Measurements from ENCODE around the gene NAT8L. TPM values are rescaled to one million over a fixed set of nuclear protein-coding genes. Genes with fewer than 3 reads are reported as not detected.

The NAT8L gene
- total RNA-seq, 1 donor from 2014 or later: not detected

DNA sequence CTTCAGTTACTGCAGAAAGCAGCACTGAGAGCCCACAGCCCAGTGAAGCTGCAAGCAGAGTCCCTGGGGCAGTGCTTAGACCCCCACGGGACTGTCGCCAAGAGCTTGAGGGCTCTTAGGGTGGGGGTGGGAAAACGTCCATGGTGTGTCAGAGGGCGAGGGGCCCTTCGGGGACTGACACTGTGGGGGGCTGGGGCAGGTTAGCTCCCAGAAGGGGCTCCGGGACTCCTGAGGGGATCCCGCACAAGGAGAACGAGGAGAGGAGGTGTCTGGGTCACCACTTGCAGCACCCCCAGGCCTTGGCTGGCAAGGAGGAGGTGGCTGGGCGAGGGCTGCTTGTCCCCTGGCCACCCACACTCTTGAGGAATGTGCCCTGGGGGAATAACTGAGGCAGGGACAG is 20.8 kb downstream of the NAT8L start:
- Histone ChIP-seq H3K9me3 (no peaks in the 10 kb centered on the region), H3K4me1 (no peaks in the 10 kb centered on the region), H3K27ac (no peak overlapping the region), H3K4me3 (no peak overlapping the region), H3K36me3 (no peaks in the 10 kb centered on the region), H3K27me3 (no peaks in the 10 kb centered on the region)
- DNase-seq (ENCODE audit: low spot score in 2 of 2): peak in 1 of 2 donors; percentile 38
- intact Hi-C loops (cut with DNase I): no loop called here
- TF ChIP-seq, protein P1, sequence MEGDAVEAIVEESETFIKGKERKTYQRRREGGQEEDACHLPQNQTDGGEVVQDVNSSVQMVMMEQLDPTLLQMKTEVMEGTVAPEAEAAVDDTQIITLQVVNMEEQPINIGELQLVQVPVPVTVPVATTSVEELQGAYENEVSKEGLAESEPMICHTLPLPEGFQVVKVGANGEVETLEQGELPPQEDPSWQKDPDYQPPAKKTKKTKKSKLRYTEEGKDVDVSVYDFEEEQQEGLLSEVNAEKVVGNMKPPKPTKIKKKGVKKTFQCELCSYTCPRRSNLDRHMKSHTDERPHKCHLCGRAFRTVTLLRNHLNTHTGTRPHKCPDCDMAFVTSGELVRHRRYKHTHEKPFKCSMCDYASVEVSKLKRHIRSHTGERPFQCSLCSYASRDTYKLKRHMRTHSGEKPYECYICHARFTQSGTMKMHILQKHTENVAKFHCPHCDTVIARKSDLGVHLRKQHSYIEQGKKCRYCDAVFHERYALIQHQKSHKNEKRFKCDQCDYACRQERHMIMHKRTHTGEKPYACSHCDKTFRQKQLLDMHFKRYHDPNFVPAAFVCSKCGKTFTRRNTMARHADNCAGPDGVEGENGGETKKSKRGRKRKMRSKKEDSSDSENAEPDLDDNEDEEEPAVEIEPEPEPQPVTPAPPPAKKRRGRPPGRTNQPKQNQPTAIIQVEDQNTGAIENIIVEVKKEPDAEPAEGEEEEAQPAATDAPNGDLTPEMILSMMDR (IDR thresholded peaks at IDR 0.05): no peak

DNA sequence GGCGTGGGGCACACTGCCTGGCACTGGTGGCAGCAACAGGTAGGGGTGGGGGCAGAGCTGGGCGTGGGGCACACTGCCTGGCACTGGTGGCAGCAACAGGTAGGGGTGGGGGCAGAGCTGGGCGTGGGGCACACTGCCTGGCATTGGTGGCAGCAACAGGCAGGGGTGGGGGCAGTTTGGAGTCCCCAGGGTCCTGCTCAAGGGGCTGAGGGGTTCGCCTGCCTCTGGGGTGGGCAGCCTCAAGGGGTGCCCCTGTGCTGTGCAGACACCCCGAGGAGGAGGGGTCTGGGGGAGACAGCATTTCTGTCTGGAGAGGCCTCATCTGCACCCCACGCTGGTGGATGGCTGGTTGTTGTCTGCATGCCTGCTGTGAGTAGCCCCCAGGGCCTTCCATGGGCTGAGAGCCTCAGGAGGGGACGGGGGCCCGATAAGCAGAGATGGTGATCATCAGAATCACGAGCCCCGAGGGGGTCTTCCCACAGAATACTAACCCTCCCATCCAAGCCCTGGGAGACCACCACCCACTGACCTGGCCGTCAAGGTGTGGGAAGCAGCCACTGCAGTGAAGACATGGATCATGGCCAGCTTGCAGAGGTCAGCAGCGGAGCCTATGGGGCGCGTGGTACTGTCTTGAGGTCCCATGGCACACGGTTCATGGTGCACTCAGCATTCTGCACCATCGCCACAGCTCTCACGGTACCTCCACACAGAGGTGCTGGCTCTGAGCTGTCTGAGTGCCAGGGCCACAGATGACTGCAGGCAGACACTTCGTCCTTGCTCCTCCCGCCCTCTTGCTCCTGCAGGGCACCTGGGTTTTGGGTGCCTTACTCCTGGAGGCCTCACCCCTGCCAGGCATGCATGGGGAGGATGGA is 21.5 kb downstream of the NAT8L start:
- TF ChIP-seq, protein P1 (IDR thresholded peaks at IDR 0.05): no peak
- H3K4me1 ChIP-seq: no peaks in the 10 kb centered on the region
- no peaks in the 10 kb centered on the region for H3K9me3 ChIP-seq
- H3K4me3 ChIP-seq: no peak overlapping the region
- H3K27me3 ChIP-seq: no peaks in the 10 kb centered on the region
- no peaks in the 10 kb centered on the region for H3K36me3 ChIP-seq
- no peak overlapping the region for H3K27ac ChIP-seq
- DNase-seq (ENCODE audit: low spot score in 2 of 2): peak in 1 of 2 donors; percentile 55
- intact Hi-C loops (cut with DNase I): no loop called here

DNA sequence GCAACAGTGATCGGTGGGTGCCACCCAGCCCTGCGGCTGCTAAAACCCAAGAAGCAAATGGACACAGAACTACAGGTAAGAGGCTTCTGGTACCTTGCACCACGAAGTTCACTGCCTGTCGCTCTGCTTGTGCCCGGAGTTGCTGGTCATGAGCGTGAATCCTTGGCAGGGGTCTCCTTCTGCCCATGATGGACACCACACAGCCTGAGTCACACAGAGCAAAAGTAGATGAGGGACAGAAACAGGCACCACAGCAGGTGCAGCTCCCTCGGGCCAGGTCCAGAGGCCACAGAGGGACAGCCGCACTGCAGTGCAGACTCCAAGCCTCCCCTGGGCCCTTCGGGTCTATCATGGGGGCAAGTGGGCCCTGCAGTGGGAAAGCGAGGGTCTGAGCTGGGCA is 22.4 kb downstream of the NAT8L start:
- H3K9me3 ChIP-seq: no peaks in the 10 kb centered on the region
- intact Hi-C loops (cut with DNase I): no loop called here
- DNase-seq (ENCODE audit: low spot score in 2 of 2): peak in 1 of 2 donors; percentile 52
- H3K36me3 ChIP-seq: no peaks in the 10 kb centered on the region
- no peak overlapping the region for H3K4me3 ChIP-seq
- no peaks in the 10 kb centered on the region for H3K27me3 ChIP-seq
- TF ChIP-seq, protein P1 (IDR thresholded peaks at IDR 0.05): no peak
- H3K27ac ChIP-seq: no peak overlapping the region
- H3K4me1 ChIP-seq: no peaks in the 10 kb centered on the region

DNA sequence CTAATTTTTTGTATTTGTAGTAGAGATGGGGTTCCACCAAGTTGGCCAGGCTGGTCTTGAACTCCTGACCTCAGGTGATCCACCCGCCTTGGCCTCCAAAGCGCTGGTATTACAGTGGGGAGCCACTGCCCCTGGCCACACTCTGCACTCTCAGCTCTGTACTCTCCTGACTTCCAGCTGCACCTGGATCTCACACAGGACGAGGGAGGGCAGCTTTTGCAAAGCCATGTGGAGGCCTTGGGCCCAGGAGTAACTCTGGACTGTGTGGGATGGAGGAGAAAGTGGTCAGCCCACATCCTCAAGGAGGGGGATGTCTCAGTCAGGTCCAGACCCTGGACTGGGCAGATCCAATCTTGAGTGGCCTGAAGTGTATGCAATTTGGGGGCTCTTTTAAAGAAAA is 23.0 kb downstream of the NAT8L start:
- Histone ChIP-seq H3K4me1 (no peaks in the 10 kb centered on the region), H3K4me3 (no peak overlapping the region), H3K27me3 (no peaks in the 10 kb centered on the region), H3K27ac (no peak overlapping the region), H3K36me3 (no peaks in the 10 kb centered on the region), H3K9me3 (no peaks in the 10 kb centered on the region)
- TF ChIP-seq, protein P1 (IDR thresholded peaks at IDR 0.05): no peak
- intact Hi-C loops (cut with DNase I): no loop called here
- peak in 1 of 2 donors; percentile 30 for DNase-seq (ENCODE audit: low spot score in 2 of 2)

DNA sequence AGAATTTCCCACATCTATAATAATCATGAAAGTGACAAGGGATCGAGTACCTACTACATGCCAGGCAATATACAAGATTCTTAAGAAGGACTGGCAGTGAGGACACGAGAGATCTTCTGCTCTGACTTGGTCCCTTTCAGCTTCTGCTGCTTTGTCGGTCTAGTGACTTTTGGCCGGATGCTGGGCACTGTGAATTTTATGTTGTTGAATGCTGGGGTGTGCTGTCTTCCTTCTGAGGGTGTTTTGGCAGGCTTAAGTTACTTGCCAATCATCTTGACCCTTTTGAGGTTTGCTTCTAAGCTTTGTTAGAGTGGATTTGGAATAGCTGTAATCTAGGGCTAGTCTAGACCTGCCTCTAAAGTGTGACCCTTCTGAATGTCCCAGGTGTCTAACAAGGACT is 23.5 kb downstream of the NAT8L start:
- no peak for DNase-seq (ENCODE audit: low spot score in 2 of 2)
- Histone ChIP-seq H3K27me3 (no peaks in the 10 kb centered on the region), H3K4me1 (no peaks in the 10 kb centered on the region), H3K27ac (no peak overlapping the region), H3K36me3 (no peaks in the 10 kb centered on the region), H3K4me3 (no peak overlapping the region), H3K9me3 (no peaks in the 10 kb centered on the region)
- TF ChIP-seq, protein P1 (IDR thresholded peaks at IDR 0.05): no peak
- intact Hi-C loops (cut with DNase I): no loop called here
